ACHN (cell line): ENCODE data around the gene GPR132.
"Not testable (repeated sequence)": the region's sequence is repeated elsewhere in the genome, so short reads cannot be mapped to it uniquely, and the experiment has no call there.

ENCODE experiments used
- DNase-seq: peaks from one replicate; pipeline ENCODE4 v3.0.0-alpha.2; 2015
- in situ Hi-C: cut with HindIII; loops from 2 replicates; pipeline ENCODE4 v1.10.0; 2017; ENCODE audit warnings: low sequenced_read_pairs, low pct_ligation_motif_present, low pct_unique_long_range_greater_than_20kb

The GPR132 gene

GRCh38 chr14:105065280-105066228 is at the start of gene GPR132:
Gene GPR132 (minus strand): TSS chr14:105065430. CDS start chr14:105055420, 10,010 bp downstream.
- peak; percentile 11 for DNase-seq
- in situ Hi-C loops = no loop called here

- in situ Hi-C loops, DNase-seq: not testable (repeated sequence)
Observed at GRCh38 chr14:105109243-105109642, 44.0 kb upstream of the GPR132 start.

GRCh38 chr14:105108516-105108864 is 43.3 kb upstream of the GPR132 start:
- DNase-seq = no peak
- in situ Hi-C loops = no loop called here

- in situ Hi-C loops = no loop called here
- no peak for DNase-seq
Observed at GRCh38 chr14:105107781-105108515, 42.7 kb upstream of the GPR132 start.

GRCh38 chr14:105107351-105107750 is 42.1 kb upstream of the GPR132 start:
- DNase-seq = no peak
- in situ Hi-C loops = no loop called here

GRCh38 chr14:105105158-105105557 is 39.9 kb upstream of the GPR132 start:
- no peak for DNase-seq
- in situ Hi-C loops = no loop called here

GRCh38 chr14:105102893-105103292 is 37.7 kb upstream of the GPR132 start:
- no peak for DNase-seq
- in situ Hi-C loops = no loop called here

GRCh38 chr14:105102361-105102870 is 37.2 kb upstream of the GPR132 start:
- in situ Hi-C loops = no loop called here
- DNase-seq = no peak

GRCh38 chr14:105100910-105101309 is 35.7 kb upstream of the GPR132 start:
- in situ Hi-C loops = no loop called here
- peak; percentile 36 for DNase-seq

GRCh38 chr14:105099778-105100177 is 34.5 kb upstream of the GPR132 start:
- in situ Hi-C loops = no loop called here
- DNase-seq = no peak

- in situ Hi-C loops = no loop called here
- no peak for DNase-seq
Observed at GRCh38 chr14:105098316-105098715, 33.1 kb upstream of the GPR132 start.

- no peak for DNase-seq
- in situ Hi-C loops = no loop called here
Observed at GRCh38 chr14:105097794-105098127, 32.5 kb upstream of the GPR132 start.

GRCh38 chr14:105096206-105096875 is 31.1 kb upstream of the GPR132 start:
- DNase-seq = no peak
- in situ Hi-C loops = no loop called here

- in situ Hi-C loops = no loop called here
- DNase-seq = no peak
Observed at GRCh38 chr14:105095236-105095805, 30.1 kb upstream of the GPR132 start.

GRCh38 chr14:105094193-105094907 is 29.1 kb upstream of the GPR132 start:
- DNase-seq = no peak
- in situ Hi-C loops = no loop called here

- in situ Hi-C loops = no loop called here
- DNase-seq = peak; percentile 85
Observed at GRCh38 chr14:105093431-105094192, 28.4 kb upstream of the GPR132 start.

- in situ Hi-C loops = no loop called here
- DNase-seq = peak; percentile 68
Observed at GRCh38 chr14:105093038-105093430, 27.8 kb upstream of the GPR132 start.
